Cardiac muscle cell (in vitro differentiated cells and primary cell): ENCODE data around the gene USB1. TPM values are rescaled to one million over a fixed set of nuclear protein-coding genes. Genes with fewer than 3 reads are reported as not detected.
A peak's percentile ranks its signal among the peaks of the same experiment; 100 is the strongest.
"Not testable (repeated sequence)": the region's sequence is repeated elsewhere in the genome, so short reads cannot be mapped to it uniquely, and the experiment has no call there.

Experiments
- DNase-seq, 2 donors: peaks; one replicate each; pipeline versions ENCODE4 v3.0.0 to v3.0.0-alpha.2; 2010 to 2017; ENCODE audit warnings: low read depth in 1 of 2, low spot score in 1 of 2
- H3K27ac ChIP-seq: fragments of 200-600 bp; sonication (generic); 2 replicates; pipeline ENCODE4 v1.5.1; 2016
- H3K27me3 ChIP-seq: fragments of 200-600 bp; sonication (generic); 2 replicates; pipeline ENCODE4 v1.6.0; 2016; ENCODE audit warnings: control low read depth
- H3K36me3 ChIP-seq: fragments of 200-600 bp; sonication (generic); 2 replicates; pipeline ENCODE4 v1.5.1; 2016; ENCODE audit warnings: control low read depth
- H3K4me1 ChIP-seq: fragments of 200-600 bp; sonication (generic); 2 replicates; pipeline ENCODE4 v1.8.1; 2017; ENCODE audit warnings: low read depth, mild to moderate bottlenecking, mixed run types
- H3K4me3 ChIP-seq: fragments of 200-600 bp; sonication (generic); 2 replicates; pipeline ENCODE4 v1.5.1; 2016; ENCODE audit warnings: mild to moderate bottlenecking
- H3K9me3 ChIP-seq: fragments of 200-600 bp; sonication (generic); 2 replicates; pipeline ENCODE4 v1.5.1; 2017; ENCODE audit warnings: low read depth, mild to moderate bottlenecking, control low read depth
- CTCF ChIP-seq: IDR thresholded peaks from 2 replicates; pipeline ENCODE4 v1.5.1; 2012; ENCODE audit warnings: low read depth, mild to moderate bottlenecking, low read length
- polyA plus RNA-seq: library from polyadenylated mRNA; unstranded; fragments of >200 nt; fragmentation: Nextera tagmentation; extraction: Ambion mirVana; gene quantifications from 2 replicates; pipeline ENCODE4 v1.2.1, GENCODE V29; 2016
- total RNA-seq: library from RNA; depleted of rRNA; stranded (reverse); fragments of >200 nt; gene quantifications from 2 replicates; pipeline ENCODE4 v1.2.3, GENCODE V29; 2016

USB1 gene
- total and polyA plus RNA-seq, 2 experiments from 2014 or later = 48.3 to 60.8 TPM

- no peak for TF ChIP-seq CTCF
- H3K36me3 ChIP-seq = no peaks in the 10 kb centered on the region
- no peak overlapping the region for H3K4me3 ChIP-seq
- H3K27ac ChIP-seq = no peak overlapping the region
- no peaks in the 10 kb centered on the region for H3K4me1 ChIP-seq
- DNase-seq = no peak
- no peaks in the 10 kb centered on the region for H3K27me3 ChIP-seq
- no peaks in the 10 kb centered on the region for H3K9me3 ChIP-seq
Observed at GRCh38 chr16:57977418-57978069, 23.7 kb upstream of the USB1 start.

GRCh38 chr16:57978070-57978465 lies 23.1 kb upstream of the USB1 start:
- H3K27ac ChIP-seq, H3K4me1 ChIP-seq, H3K36me3 ChIP-seq, H3K4me3 ChIP-seq, DNase-seq, H3K9me3 ChIP-seq, H3K27me3 ChIP-seq: not testable (repeated sequence)

GRCh38 chr16:57979006-57979585 lies 22.1 kb upstream of the USB1 start:
- no peaks in the 10 kb centered on the region for H3K36me3 ChIP-seq
- H3K9me3 ChIP-seq = no peaks in the 10 kb centered on the region
- H3K4me1 ChIP-seq = no peaks in the 10 kb centered on the region
- H3K27ac ChIP-seq = no peak overlapping the region
- H3K4me3 ChIP-seq = no peak overlapping the region
- H3K27me3 ChIP-seq = no peaks in the 10 kb centered on the region
- no peak for DNase-seq
- no peak for TF ChIP-seq CTCF

GRCh38 chr16:57981636-57982035 lies 19.6 kb upstream of the USB1 start:
- Histone ChIP-seq H3K9me3 (no peaks in the 10 kb centered on the region), H3K36me3 (no peaks in the 10 kb centered on the region), H3K4me3 (no peak overlapping the region), H3K27ac (no peak overlapping the region), H3K27me3 (no peaks in the 10 kb centered on the region), H3K4me1 (peaks cover 7% of the 10 kb centered on the region)
- DNase-seq = no peak
- no peak for TF ChIP-seq CTCF

GRCh38 chr16:57982385-57982784 lies 18.8 kb upstream of the USB1 start:
- no peak for DNase-seq
- H3K27ac ChIP-seq = no peak overlapping the region
- no peak for TF ChIP-seq CTCF
- H3K4me3 ChIP-seq = no peak overlapping the region
- H3K36me3 ChIP-seq = no peaks in the 10 kb centered on the region
- no peaks in the 10 kb centered on the region for H3K9me3 ChIP-seq
- H3K4me1 ChIP-seq = peaks cover 7% of the 10 kb centered on the region
- no peaks in the 10 kb centered on the region for H3K27me3 ChIP-seq

- H3K27ac ChIP-seq = no peak overlapping the region
- DNase-seq = peak; percentile 80 to 97
- no peaks in the 10 kb centered on the region for H3K27me3 ChIP-seq
- no peaks in the 10 kb centered on the region for H3K9me3 ChIP-seq
- H3K4me3 ChIP-seq = peak overlapping the region; percentile 41
- H3K36me3 ChIP-seq = no peaks in the 10 kb centered on the region
- H3K4me1 ChIP-seq = peaks cover 7% of the 10 kb centered on the region
- no peak for TF ChIP-seq CTCF
Observed at GRCh38 chr16:57984443-57985203, 16.6 kb upstream of the USB1 start.
